Stimulated activated CD8-positive, alpha-beta memory T cell treated with anti-CD3 and anti-CD28 coated beads, Interleukin-2, amount 100 ng/mL, for 48 hours (primary cell): ENCODE data around the gene MCL1.

Source experiments
- DNase-seq, 2 donors: peaks; one replicate each; pipeline ENCODE4 v3.0.0-alpha.2; 2020; ENCODE audit warnings: low read depth in 2 of 2

The MCL1 gene

DNA sequence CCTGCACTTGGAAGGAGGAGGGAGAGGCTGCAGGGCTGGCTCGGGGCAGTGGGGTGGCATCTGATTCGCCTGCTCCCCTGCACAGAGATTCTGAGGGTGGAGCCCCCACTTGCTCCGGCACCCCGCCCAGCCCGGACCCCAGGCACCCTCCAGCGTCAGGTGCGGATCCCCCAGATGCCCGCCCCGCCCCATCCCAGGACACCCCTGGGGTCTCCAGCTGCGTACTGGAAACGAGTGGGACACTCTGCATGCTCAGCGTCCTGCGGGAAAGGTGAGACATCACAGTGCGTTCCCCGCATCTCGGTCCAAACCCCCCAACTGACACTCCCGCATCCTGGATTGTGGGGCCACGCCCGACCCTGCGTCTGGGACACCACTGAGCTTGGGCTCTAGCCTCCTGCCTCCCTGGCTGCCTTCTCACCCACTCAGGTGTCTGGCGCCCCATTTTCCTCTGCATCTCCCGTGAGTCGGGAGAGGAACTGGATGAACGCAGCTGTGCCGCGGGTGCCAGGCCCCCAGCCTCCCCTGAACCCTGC, 22.3 kb downstream of the MCL1 start:
- no peak for DNase-seq

GRCh38 chr1:150555971-150556865, 23.2 kb downstream of the MCL1 start:
- DNase-seq = no peak

DNA sequence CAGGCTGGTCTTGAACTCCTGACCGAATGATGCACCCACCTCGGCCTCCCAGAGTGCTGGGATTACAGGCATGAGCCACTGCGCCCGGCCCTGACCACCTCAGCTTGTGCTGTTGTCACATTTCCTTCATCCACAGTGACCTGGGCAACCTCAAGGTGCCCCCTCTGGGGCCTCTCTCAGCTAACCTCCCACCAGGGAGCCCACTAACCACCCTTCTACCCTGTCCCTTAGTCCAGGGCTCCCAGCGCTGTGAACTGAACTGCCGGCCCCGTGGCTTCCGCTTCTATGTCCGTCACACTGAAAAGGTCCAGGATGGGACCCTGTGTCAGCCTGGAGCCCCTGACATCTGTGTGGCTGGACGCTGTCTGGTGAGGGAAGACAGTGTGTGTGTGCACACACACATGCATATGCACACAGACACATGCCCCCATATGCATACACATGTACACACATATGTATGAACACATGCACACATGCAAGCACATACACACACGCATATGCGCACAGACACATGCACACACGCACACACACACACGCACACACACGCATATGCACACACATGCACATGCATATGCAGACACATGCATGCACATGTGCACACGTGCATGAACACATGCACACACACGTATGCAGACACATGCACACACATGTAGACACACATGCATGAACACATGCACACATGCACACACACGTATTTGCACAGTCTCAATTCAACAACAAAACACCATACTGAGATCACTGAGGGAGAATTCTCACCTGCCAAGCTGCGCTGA, 24.0 kb downstream of the MCL1 start:
- no peak for DNase-seq

DNA sequence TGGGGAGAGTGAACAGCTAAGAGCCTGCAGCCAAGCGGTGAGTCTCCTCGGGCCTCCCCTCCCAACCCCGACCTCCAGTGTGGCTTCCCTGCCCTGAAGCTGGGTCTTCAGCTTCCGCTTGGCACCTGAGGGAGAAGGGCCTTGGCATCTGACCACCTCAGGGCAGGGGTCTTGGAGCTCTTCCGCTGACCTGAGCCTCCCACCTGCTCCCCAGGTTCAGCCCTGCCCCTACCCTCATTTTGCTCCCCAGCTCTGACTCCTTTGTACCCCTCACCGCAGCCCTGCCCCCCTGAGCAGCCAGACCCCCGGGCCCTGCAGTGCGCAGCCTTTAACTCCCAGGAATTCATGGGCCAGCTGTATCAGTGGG, 25.3 kb downstream of the MCL1 start:
- DNase-seq = no peak

- DNase-seq = no peak
These were observed 25.9 kb downstream of the MCL1 start for GRCh38 chr1:150553392-150554085.

- no peak for DNase-seq
These were observed 26.5 kb downstream of the MCL1 start for GRCh38 chr1:150552911-150553289.

DNA sequence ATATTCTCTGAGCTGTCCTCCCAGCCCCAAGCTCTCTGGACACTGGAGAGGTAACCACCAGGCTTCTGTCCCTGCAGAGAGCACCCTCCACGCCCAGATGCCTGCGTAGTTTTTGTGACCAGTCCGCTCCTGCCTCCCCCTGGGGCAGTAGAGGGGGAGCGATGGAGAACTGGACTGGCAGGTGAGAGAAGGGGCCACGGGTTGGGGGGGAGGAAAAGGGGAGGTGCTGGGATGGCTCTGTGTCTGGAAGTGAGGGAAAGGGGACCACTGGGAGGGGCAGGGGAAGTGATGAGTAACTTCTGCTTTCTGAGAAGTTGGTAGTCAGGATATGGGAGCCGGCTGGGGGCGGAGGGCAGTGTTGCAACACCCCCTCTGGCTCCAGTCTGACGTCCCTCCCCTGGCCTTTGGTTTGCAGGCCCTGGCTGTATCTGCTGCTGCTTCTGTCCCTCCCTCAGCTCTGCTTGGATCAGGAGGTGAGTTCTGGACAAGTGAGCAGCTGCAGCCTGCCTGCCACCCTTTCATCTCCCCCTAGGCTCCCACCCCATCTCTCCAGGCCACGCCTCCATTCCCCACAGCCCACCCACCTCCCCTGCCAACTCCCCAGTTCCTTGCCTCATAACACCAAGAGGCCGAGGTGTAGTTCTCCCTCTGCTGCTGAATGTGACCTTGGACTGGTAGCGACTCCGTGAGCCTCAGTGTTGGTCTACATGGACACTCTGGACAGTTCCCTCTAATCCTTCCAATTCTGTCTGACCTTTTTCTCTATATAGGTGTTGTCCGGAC, 27.1 kb downstream of the MCL1 start:
- no peak for DNase-seq

DNA sequence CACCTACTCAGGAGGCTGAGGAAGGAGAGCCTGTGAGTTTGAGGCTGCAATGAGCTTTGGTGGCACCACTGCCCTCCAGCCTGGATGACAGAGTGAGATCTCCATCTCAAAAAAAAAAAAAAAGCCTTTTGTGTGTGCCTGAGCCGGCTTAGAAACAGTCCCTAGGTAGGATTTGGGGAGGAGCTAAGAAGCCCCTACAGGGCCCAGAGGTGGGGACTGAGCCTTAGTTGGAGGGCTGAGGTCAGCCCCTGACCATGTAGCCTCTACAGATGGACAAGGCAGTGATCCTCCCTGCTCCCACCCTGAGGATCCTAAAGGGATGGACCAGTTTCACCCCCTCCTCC, 27.7 kb downstream of the MCL1 start:
- no peak for DNase-seq

DNA sequence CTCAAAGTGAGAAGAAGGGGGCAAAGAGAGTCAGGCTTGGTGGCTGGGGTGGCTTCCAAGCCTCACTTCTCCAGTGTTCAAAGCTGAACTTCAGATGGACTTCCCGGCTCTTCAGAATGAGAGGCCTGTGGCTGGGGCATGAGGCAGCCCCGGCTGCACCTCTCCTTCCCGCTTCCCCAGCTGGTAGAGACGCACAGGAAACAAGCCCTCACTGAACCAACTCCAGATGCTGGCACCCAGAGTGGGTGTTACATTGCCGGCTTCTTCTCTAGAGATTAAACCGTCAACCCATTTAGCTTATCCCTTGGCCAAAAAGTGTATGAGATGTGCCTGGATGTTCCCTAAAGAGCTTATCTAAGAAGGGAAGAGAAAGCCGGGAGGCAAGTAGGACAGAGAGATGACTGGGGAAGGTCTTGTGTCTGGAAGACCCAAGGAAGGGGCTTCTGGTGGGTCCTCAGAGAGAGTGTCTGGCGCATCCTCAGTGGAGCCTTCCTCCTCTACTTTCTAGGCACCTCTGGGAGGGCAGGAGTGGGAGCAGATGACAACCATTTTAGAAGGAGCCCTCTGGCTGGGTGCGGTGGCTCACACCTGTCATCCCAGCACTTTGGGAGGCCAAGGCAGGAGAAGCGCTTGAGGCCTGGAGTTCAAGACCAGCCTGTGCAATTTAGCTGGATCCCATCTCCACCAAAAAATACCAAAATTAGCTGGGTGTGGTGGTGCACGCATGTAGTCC, 28.2 kb downstream of the MCL1 start:
- DNase-seq = no peak

- DNase-seq = no peak
These were observed 29.0 kb downstream of the MCL1 start for GRCh38 chr1:150550222-150551050.

- no peak for DNase-seq
These were observed 29.8 kb downstream of the MCL1 start for GRCh38 chr1:150549496-150550221.

- DNase-seq = no peak
These were observed 30.5 kb downstream of the MCL1 start, which contains the start of gene ADAMTSL4 for GRCh38 chr1:150548632-150549495. TSS of gene ADAMTSL4 (plus strand) at chr1:150549408. CDS start at chr1:150552289, 2,881 bp downstream.

DNA sequence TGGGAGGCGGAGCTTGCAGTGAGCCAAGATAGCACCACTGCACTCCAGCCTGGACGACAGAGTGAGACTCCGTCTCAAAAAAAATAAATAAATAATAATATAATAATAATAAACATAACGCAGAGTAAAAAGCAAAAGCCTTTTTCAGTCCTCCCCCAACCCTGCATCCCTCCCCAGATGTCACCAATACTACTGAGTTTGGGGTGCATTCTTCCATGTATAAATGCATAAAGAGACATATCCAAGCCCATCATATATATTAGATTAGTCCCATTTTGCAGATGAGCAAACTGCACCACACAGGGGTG, 31.1 kb downstream of the MCL1 start:
- no peak for DNase-seq

DNA sequence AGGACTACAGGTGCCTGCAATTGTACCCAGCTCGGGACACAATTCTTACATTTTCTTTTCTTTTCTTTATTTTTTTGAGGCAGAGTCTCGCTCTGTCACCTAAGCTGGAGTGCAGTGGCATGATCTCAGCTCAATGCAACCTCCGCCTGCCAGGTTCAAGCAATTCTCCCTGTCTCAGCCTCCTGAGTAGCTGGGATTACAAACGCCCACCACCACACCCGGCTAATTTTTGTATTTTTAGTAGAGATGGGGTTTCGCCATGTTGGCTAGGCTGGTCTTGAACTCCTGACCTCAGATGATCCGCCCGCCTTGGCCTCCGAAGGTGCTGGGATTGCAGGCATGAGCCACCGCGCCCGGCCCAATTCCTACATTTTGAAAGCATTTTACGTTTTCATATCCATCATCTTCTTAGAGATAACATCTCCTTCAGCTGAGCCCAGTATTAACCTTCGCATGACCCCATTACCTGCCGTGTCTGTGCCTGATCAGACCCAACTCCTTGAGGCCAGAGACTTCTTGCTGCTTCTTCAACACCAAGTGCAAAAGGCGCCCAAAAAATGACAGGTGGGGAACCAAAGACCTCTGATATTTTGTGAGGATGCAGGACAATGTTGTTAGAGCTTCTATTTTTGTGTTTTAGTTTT, 33.0 kb downstream of the MCL1 start:
- DNase-seq = no peak

DNA sequence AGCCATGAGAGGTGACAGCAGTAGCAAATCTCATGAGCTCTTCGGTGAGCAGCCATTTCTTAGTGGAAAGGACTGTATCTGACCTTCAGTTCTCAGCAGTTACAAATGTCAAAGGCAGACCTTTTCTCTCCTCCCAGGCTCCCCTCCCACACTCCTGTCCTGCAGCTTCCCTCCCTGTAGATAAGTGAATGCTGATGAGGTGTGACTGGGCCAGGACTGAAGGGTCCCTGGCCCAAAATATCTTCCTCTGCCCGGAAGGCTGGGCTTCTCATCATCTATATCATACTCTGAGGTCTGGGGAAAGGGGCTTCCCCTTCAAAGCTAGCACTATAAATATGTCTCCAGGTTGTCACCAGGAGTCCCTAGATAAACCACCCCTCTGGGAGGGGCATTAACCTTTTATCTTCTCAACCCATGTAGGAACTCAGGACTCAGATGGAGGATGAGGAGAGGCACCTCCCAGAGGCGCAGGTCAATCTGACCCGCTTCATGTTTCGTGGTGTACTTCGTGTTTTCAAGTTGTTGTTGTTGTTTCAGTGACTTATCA, 33.9 kb downstream of the MCL1 start:
- DNase-seq = no peak

GRCh38 chr1:150544204-150544603, 35.2 kb downstream of the MCL1 start:
- DNase-seq = no peak

DNA sequence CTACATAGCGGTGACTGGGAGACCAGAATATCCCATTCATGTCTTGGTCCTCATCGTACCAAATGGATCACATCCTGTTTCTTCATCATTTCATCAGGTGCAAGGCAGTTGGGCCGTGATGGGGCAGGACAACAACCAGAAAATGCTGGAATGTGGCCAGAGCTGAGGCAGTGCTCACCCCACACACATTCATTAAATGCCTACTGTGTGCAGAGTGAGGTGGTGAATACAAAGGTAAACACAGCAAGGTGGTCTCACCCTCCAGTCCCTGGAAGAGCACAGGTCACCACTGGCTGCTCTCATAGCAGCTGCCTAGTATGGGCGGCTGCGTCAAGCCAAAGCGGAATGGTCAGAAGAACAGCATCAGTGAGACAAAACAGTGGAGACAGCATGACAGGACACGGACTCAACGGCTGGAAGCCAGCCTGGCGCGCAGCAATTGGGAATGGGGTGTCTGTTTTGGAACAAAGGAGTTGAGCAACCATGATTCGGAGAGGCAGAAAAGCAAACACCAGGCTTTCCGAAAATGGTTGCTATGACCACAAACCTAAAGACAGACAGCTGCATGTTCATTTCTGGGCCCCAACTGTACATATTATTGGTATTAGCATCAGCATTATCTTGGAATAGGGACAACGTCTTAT, 35.8 kb downstream of the MCL1 start:
- DNase-seq = no peak
